ENCODE results near the gene MTNR1A. TPM values are rescaled to one million over a fixed set of nuclear protein-coding genes. Genes with fewer than 3 reads are reported as not detected.

MTNR1A gene
- total RNA-seq, 1 donor from 2014 or later, result not detected

DNA sequence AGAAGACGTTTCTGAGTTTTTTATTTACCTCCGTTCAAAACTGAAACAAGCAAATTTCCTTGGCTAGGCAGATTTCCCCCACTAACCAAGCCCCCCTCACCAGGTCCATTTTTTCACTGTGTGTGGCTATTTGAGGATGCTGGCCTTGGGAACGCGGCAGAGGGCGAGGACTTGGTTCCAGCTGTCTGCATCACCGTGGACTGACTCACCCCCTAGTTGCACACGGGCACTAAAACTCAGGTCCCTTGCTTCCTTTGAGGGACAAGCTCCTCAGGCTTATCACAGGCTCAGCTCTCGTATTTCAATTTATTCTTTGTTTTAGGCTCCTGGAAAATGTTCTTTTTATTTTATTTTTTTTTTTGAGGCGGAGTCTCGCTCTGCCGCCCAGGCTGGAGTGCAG, 8.4 kb upstream of the MTNR1A start:
- TF ChIP-seq, protein P1, sequence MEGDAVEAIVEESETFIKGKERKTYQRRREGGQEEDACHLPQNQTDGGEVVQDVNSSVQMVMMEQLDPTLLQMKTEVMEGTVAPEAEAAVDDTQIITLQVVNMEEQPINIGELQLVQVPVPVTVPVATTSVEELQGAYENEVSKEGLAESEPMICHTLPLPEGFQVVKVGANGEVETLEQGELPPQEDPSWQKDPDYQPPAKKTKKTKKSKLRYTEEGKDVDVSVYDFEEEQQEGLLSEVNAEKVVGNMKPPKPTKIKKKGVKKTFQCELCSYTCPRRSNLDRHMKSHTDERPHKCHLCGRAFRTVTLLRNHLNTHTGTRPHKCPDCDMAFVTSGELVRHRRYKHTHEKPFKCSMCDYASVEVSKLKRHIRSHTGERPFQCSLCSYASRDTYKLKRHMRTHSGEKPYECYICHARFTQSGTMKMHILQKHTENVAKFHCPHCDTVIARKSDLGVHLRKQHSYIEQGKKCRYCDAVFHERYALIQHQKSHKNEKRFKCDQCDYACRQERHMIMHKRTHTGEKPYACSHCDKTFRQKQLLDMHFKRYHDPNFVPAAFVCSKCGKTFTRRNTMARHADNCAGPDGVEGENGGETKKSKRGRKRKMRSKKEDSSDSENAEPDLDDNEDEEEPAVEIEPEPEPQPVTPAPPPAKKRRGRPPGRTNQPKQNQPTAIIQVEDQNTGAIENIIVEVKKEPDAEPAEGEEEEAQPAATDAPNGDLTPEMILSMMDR (IDR thresholded peaks at IDR 0.05), result no peak
- H3K4me1 Mint-ChIP-seq, result no peaks in the 10 kb centered on the region
- H3K9me3 Mint-ChIP-seq, result peaks cover 2% of the 10 kb centered on the region
- ATAC-seq (ENCODE audit: low read depth), result no peak
- POLR2A ChIA-PET, result no interaction called here
- H3K27me3 Mint-ChIP-seq, result no peaks in the 10 kb centered on the region
- no peaks in the 10 kb centered on the region for H3K36me3 Mint-ChIP-seq (ENCODE audit: low read depth)
- CTCF ChIA-PET, result no interaction called here
- DNase-seq, result no peak
- intact Hi-C loops (cut with micrococcal nuclease), result no loop called here
- H3K27ac Mint-ChIP-seq, result no peak overlapping the region
- H3K4me3 Mint-ChIP-seq, result no peak overlapping the region

DNA sequence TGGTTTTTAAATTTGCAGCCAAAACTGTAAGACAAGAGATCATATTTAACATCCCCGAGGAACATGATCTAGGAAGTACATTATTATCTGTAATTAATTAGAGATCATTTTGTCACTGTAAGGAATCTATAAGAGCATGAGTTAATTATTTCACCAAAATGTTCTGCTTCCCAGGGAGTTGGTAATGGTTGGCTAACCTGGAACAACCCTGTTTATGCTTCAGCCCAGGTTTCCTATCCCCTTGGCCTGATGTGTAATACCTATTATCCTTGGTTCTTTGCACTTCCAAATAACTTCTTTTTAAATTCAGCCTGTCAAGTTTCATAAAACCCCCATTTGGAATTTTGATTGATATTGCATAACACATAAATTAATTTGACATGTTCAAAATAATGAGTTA, 6.4 kb upstream of the MTNR1A start:
- H3K36me3 Mint-ChIP-seq (ENCODE audit: low read depth), result no peaks in the 10 kb centered on the region
- no peak overlapping the region for H3K27ac Mint-ChIP-seq
- no peaks in the 10 kb centered on the region for H3K27me3 Mint-ChIP-seq

DNA sequence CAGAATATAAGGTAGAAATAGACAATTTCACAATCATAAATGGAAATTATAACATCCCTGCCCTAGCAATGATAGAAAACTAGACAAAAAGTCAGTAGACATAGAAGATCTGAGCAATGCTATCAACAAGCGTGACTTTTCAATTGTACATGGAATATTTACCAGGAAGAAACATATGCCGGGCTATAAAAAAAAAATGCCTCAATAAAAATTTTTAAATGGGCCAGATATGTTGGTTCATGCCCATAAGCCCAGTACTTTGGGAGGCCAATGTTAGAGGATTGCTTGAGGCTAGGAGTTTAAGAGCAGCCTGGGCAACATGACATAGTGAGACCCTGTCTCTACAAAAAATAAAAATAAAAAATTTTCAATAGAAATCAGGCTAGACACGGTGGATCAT, 5.3 kb upstream of the MTNR1A start:
- Mint-ChIP-seq H3K36me3 (ENCODE audit: low read depth) (no peaks in the 10 kb centered on the region), H3K9me3 (peaks cover 2% of the 10 kb centered on the region), H3K27ac (no peak overlapping the region), H3K27me3 (peaks cover 5% of the 10 kb centered on the region), H3K4me3 (no peak overlapping the region), H3K4me1 (no peaks in the 10 kb centered on the region)
- intact Hi-C loops (cut with micrococcal nuclease), result no loop called here
- CTCF ChIA-PET, result no interaction called here
- POLR2A ChIA-PET, result no interaction called here
- TF ChIP-seq, protein P1 (IDR thresholded peaks at IDR 0.05), result no peak
- ATAC-seq (ENCODE audit: low read depth) (no peak), DNase-seq (no peak)

More for the DNA sequence above, 6.4 kb upstream of the MTNR1A start:
- no peak overlapping the region for H3K4me3 Mint-ChIP-seq
- no peak for DNase-seq
- TF ChIP-seq, protein P1 (IDR thresholded peaks at IDR 0.05), result no peak
- ChIA-PET CTCF (no interaction called here), POLR2A (no interaction called here)
- no peak for ATAC-seq (ENCODE audit: low read depth)
- H3K4me1 Mint-ChIP-seq, result no peaks in the 10 kb centered on the region
- H3K9me3 Mint-ChIP-seq, result peaks cover 2% of the 10 kb centered on the region
- intact Hi-C loops (cut with micrococcal nuclease), result no loop called here

DNA sequence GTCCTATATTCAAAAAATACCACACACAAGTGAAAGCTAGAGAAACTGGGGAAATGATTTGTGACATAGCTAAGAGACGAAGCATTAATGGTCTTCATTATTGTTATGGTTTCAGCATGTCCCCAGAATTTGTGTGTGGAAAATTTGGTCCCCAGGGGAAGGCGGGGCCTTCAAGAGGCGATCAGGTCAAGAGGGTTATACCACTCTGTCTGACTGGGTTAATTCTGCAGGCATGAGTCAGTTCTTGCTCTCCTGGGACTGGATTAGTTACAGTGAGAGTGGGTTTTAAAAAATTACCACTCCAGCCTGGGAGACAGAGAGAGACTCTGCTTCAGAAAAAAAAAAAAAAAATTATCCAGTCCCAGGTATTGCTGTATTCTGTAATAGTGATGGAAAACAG, 2.1 kb upstream of the MTNR1A start:
- peaks cover 12% of the 10 kb centered on the region for H3K27me3 Mint-ChIP-seq
- H3K4me1 Mint-ChIP-seq, result no peaks in the 10 kb centered on the region
- ATAC-seq (ENCODE audit: low read depth) (no peak), DNase-seq (no peak)
- TF ChIP-seq, protein P1 (IDR thresholded peaks at IDR 0.05), result no peak
- ChIA-PET POLR2A (no interaction called here), CTCF (no interaction called here)
- intact Hi-C loops (cut with micrococcal nuclease), result no loop called here
- H3K27ac Mint-ChIP-seq, result no peak overlapping the region
- H3K4me3 Mint-ChIP-seq, result no peak overlapping the region
- peaks cover 2% of the 10 kb centered on the region for H3K9me3 Mint-ChIP-seq
- no peaks in the 10 kb centered on the region for H3K36me3 Mint-ChIP-seq (ENCODE audit: low read depth)

DNA sequence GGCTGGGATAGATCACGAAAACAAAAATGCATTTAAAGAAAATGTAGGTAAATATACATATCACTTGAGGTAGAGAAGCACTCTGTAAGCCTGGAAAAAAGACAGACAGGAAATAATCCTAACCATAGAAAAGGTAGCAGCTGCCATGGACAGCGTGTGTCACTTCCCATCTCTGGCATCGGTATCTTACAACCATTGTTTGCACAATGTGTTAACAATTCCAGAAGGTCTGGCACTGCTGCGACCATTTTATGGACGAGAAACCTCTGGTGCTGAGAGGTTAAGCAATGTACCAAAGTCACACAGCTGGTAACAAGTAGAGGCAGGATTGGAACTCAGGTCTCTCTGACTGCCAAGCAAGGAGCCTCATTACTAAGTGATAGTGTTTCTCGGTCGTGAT, 1.7 kb upstream of the MTNR1A start:
- H3K9me3 Mint-ChIP-seq, result peaks cover 2% of the 10 kb centered on the region
- POLR2A ChIA-PET, result no interaction called here

More for the DNA sequence above, 1.7 kb upstream of the MTNR1A start:
- H3K27me3 Mint-ChIP-seq, result peaks cover 12% of the 10 kb centered on the region
- no peak overlapping the region for H3K4me3 Mint-ChIP-seq
- no peak overlapping the region for H3K27ac Mint-ChIP-seq
- no peaks in the 10 kb centered on the region for H3K36me3 Mint-ChIP-seq (ENCODE audit: low read depth)
- no peaks in the 10 kb centered on the region for H3K4me1 Mint-ChIP-seq
- CTCF ChIA-PET, result no interaction called here
- ATAC-seq (ENCODE audit: low read depth) (no peak), DNase-seq (no peak)
- intact Hi-C loops (cut with micrococcal nuclease), result no loop called here
- TF ChIP-seq, protein P1 (IDR thresholded peaks at IDR 0.05), result no peak

Measured in activated B cell treated with CpG ODN at 0.5 μM for 24 hours (primary cell).